ENCODE results near the gene PARD3. TPM values are rescaled to one million over a fixed set of nuclear protein-coding genes. Genes with fewer than 3 reads are reported as not detected.

Gene PARD3
- total RNA-seq, 2 donors from 2014 or later, result 59.6 to 74.6 TPM

GRCh38 chr10:34587680-34588019 lies 227.4 kb downstream of the PARD3 start:
- no peaks in the 10 kb centered on the region for H3K36me3 ChIP-seq (ENCODE audit: control insufficient read depth, insufficient read depth, low read length)
- no peak for DNase-seq
- Mint-ChIP-seq H3K36me3 (ENCODE audit: low read depth) (peaks cover 4% of the 10 kb centered on the region), H3K4me1 (peaks cover 38% of the 10 kb centered on the region), H3K4me3 (no peak overlapping the region), H3K27me3 (ENCODE audit: insufficient read depth) (no peaks in the 10 kb centered on the region), H3K27ac (peak overlapping the region; percentile 44), H3K9me3 (no peaks in the 10 kb centered on the region)
- no peak for TF ChIP-seq CTCF (conservative IDR thresholded peaks at IDR 0.05)
- H3K4me1 ChIP-seq (ENCODE audit: control insufficient read depth, insufficient read depth, low read length), result peaks cover under 1% of the 10 kb centered on the region
- H3K9ac ChIP-seq (ENCODE audit: extremely low read depth, low read length, poor library complexity, severe bottlenecking), result no peak overlapping the region
- no peak overlapping the region for H3K4me3 ChIP-seq (ENCODE audit: low read length)
- H3K9me3 ChIP-seq (ENCODE audit: control insufficient read depth, low read length), result no peaks in the 10 kb centered on the region
- H3K27ac ChIP-seq (ENCODE audit: low read depth, low read length), result no peak overlapping the region
- WGBS, 2 experiments (ENCODE audit: insufficient coverage in 1 of 2, insufficient read length in 1 of 2), result 93 to 100% methylated on average over 2 to 6 of the region's 6 CpGs
- no peaks in the 10 kb centered on the region for H3K27me3 ChIP-seq (ENCODE audit: control insufficient read depth, insufficient read depth, low read length, poor library complexity, severe bottlenecking)

- no peaks in the 10 kb centered on the region for H3K9me3 Mint-ChIP-seq
- no peaks in the 10 kb centered on the region for H3K27me3 Mint-ChIP-seq (ENCODE audit: insufficient read depth)
- Histone ChIP-seq H3K27me3 (ENCODE audit: control insufficient read depth, insufficient read depth, low read length, poor library complexity, severe bottlenecking) (no peaks in the 10 kb centered on the region), H3K4me1 (ENCODE audit: control insufficient read depth, insufficient read depth, low read length) (no peaks in the 10 kb centered on the region), H3K27ac (ENCODE audit: low read depth, low read length) (no peak overlapping the region), H3K4me3 (ENCODE audit: low read length) (no peak overlapping the region), H3K9ac (ENCODE audit: extremely low read depth, low read length, poor library complexity, severe bottlenecking) (no peak overlapping the region), H3K9me3 (ENCODE audit: control insufficient read depth, low read length) (no peaks in the 10 kb centered on the region), H3K36me3 (ENCODE audit: control insufficient read depth, insufficient read depth, low read length) (no peaks in the 10 kb centered on the region)
- H3K4me1 Mint-ChIP-seq, result peaks cover 35% of the 10 kb centered on the region
- H3K27ac Mint-ChIP-seq, result no peak overlapping the region
- peaks cover 4% of the 10 kb centered on the region for H3K36me3 Mint-ChIP-seq (ENCODE audit: low read depth)
- 71 to 98% methylated on average over 1 to 4 of the region's 4 CpGs for WGBS, 2 experiments (ENCODE audit: insufficient coverage in 1 of 2, insufficient read length in 1 of 2)
- no peak for TF ChIP-seq CTCF (conservative IDR thresholded peaks at IDR 0.05)
- DNase-seq, result no peak
- no peak overlapping the region for H3K4me3 Mint-ChIP-seq
Observed at GRCh38 chr10:34587002-34587679, 228.0 kb downstream of the PARD3 start.

- TF ChIP-seq CTCF (conservative IDR thresholded peaks at IDR 0.05), result no peak
- H3K27me3 Mint-ChIP-seq (ENCODE audit: insufficient read depth), result no peaks in the 10 kb centered on the region
- H3K36me3 Mint-ChIP-seq (ENCODE audit: low read depth), result peaks cover 4% of the 10 kb centered on the region
- no peak for DNase-seq
- no peaks in the 10 kb centered on the region for H3K9me3 Mint-ChIP-seq
- H3K36me3 ChIP-seq (ENCODE audit: control insufficient read depth, insufficient read depth, low read length), result no peaks in the 10 kb centered on the region
- no peak overlapping the region for H3K27ac Mint-ChIP-seq
- H3K9me3 ChIP-seq (ENCODE audit: control insufficient read depth, low read length), result no peaks in the 10 kb centered on the region
- H3K9ac ChIP-seq (ENCODE audit: extremely low read depth, low read length, poor library complexity, severe bottlenecking), result no peak overlapping the region
- no peak overlapping the region for H3K4me3 Mint-ChIP-seq
- H3K27me3 ChIP-seq (ENCODE audit: control insufficient read depth, insufficient read depth, low read length, poor library complexity, severe bottlenecking), result no peaks in the 10 kb centered on the region
- no peak overlapping the region for H3K4me3 ChIP-seq (ENCODE audit: low read length)
- H3K4me1 Mint-ChIP-seq, result peaks cover 27% of the 10 kb centered on the region
- H3K4me1 ChIP-seq (ENCODE audit: control insufficient read depth, insufficient read depth, low read length), result no peaks in the 10 kb centered on the region
- H3K27ac ChIP-seq (ENCODE audit: low read depth, low read length), result no peak overlapping the region
- WGBS, 2 experiments (ENCODE audit: insufficient coverage in 1 of 2, insufficient read length in 1 of 2), result 96% methylated on average over 2 of the region's 2 CpGs; no CpG with 5 or more reads in 1 of the 2 experiments
Observed at GRCh38 chr10:34585422-34586112, 229.5 kb downstream of the PARD3 start.

Data from endodermal cell (in vitro differentiated cells).